NCI-H524 treated with DMSO at 0.1 percent for 48 hours (cell line): Measurements from ENCODE around the gene TBC1D13.
A peak's percentile ranks its signal among the peaks of the same experiment; 100 is the strongest.
"Not testable (repeated sequence)": the region's sequence is repeated elsewhere in the genome, so short reads cannot be mapped to it uniquely, and the experiment has no call there.

ENCODE experiments used
- DNase-seq: peaks from one replicate; lab custom pipeline; 2025; lab: John Stamatoyannopoulos, UW

The TBC1D13 gene

DNA sequence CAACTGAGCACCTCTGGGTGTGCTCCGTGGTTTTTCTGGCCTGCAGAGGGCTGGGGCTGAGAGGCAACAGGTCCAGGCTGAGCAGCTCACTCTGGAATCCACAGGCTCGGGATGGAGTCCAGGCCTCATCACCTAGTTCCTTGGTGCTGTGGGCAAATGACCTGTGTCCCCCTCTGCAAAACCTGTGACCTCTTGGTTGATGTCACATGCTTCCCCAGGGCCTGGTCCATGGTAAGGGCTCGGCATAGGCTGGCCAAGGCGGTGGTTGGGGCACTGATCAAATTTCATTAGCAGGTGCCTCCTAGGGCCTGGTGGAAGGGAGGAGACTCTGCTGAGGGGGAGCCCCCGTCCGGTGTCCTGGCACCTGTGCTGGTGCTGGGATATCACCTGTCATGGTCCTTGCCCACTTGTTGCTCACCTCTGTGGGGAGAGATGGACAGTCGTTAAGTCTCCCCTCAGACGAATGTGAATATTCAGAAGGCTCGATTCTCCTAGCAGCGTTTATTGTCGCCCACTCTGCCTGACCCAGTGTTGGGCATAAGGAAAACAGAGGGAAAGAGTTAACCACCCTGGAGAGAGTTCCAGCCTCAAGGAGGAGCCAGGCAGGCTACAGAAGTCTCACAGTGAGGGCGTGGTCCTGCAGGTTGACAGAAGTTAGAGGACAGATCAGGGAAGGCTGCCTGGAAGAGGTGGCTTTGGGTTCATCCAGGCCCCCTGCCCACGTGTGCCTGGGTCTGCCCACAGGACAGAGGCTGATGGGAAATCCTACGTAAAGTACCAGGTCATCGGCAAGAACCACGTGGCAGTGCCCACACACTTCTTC lies 34.7 kb downstream of the TBC1D13 start:
- DNase-seq = no peak

DNA sequence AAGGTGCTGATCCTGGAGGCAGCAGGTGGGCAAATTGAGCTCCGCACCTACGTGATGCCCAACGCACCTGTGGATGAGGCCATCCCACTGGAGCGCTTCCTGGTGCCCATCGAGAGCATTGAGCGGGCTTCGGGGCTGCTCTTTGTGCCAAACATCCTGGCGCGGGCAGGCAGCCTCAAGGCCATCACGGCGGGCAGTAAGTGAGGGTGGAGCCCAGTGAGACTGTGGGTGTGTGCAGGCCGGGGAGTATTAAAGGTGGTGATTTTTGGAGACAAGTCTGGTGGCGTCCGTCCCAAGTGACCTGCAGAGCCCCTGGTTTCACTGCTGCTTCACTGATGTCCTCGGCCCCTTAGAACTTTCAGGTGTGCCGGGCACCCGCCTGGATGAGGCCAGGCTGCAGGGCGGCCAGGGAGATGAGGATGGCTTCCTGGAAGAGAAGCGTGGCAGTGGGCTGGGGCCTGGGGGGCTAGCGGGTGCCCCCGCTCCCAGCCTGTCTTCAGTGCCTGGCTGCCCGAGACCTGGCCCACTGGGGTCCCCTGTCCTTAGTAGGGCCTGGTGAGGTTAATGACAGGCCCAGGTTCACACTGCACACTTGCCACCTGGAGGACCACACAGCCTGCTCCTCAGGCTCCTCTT lies 35.5 kb downstream of the TBC1D13 start:
- no peak for DNase-seq

- DNase-seq = no peak
These were observed 36.4 kb downstream of the TBC1D13 start for GRCh38 chr9:128823362-128823902.

DNA sequence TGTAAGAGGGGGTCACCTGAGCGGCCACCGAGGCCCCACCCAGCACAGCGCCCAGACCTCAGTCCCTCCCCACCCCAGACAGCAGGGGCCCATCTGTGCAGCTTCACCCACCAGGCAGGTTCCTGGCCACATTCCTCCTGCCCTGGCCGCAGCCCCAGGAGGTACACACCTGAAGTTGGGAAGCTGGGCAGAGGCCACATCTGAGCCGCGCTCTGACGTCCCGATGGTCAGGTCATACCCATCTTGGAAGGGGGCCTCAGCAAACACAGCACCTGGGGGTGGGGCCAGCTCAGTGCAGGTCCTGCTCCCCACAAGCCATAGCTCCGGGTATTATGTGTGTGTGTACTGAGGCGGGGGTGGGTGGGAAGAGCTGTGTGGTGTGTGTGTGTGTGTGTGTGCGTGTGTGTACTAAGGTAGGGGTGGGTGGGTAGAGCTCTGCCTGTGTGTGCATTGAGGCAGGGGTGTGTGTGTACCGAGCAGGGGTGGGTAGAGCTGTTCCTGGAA lies 36.9 kb downstream of the TBC1D13 start:
- DNase-seq = no peak

- no peak for DNase-seq
These were observed 37.9 kb downstream of the TBC1D13 start for GRCh38 chr9:128824911-128825310.

GRCh38 chr9:128825923-128826700 lies 39.1 kb downstream of the TBC1D13 start:
- no peak for DNase-seq

DNA sequence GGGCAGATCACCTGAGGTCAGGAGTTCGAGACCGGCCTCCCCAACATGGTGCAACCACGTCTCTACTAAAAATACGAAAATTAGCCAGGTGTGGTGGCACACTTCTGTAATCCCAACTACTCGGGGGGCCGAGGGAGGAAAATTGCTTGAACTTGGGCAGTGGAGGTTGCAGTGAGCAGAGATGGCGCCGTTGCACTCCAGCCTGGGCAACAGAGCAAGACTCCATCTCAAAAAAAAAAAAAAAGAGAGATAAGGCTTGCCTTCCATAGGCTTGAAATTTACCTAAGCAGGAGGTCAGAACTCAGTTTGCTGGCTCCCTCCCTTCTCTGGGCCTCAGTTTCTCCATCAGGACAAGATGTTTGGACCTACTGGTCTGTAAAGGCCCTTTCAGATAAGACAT lies 41.2 kb downstream of the TBC1D13 start:
- DNase-seq = no peak

GRCh38 chr9:128828719-128829452 lies 41.8 kb downstream of the TBC1D13 start:
- DNase-seq = no peak

DNA sequence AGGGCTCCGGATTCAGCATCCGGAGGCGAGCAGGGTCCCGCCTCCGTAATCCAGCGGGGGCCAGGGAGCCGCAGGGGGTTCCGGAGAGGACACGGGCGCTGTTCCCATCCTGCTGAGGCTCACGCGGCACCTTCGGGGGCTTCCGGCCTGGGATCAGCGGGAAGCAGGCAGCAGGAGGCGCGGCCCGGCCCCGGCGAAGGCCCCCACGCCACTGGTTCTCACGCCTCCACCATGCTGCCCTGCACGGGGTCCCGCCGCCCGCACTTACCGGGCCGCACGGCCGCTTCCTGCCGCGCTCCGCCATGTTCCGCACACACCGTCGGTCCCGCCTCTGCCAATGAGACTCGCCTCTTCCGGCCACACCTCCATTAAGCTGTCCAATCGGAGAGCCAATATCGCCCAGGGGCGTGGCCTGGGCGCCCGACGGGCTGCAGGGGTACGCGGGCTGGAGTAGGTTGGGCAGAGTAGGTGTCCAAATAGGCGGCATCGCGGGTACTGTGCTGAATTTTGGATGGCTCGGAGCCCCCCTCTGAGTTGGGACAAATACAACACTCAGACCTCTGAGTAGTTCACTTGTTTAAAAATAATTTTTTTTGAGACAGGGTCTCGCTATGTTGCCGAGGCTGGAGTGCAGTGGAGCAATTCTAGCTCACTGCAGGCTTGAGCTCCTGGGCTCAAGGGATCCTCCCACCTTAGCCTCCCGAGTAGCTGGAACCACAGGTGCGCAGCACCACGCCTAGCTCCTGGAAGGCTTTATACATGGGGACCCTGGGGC lies 42.6 kb downstream of the TBC1D13 start, which contains the start of gene SPOUT1:
Gene SPOUT1, minus strand, starts transcription at position 318 of the 775 bp plus-strand sequence. Its CDS starts 14 bp downstream, at position 304.
- peak; percentile 79 for DNase-seq

GRCh38 chr9:128833696-128834095 lies 46.6 kb downstream of the TBC1D13 start:
- DNase-seq = no peak

- no peak for DNase-seq
These were observed 48.5 kb downstream of the TBC1D13 start for GRCh38 chr9:128835246-128836210.

DNA sequence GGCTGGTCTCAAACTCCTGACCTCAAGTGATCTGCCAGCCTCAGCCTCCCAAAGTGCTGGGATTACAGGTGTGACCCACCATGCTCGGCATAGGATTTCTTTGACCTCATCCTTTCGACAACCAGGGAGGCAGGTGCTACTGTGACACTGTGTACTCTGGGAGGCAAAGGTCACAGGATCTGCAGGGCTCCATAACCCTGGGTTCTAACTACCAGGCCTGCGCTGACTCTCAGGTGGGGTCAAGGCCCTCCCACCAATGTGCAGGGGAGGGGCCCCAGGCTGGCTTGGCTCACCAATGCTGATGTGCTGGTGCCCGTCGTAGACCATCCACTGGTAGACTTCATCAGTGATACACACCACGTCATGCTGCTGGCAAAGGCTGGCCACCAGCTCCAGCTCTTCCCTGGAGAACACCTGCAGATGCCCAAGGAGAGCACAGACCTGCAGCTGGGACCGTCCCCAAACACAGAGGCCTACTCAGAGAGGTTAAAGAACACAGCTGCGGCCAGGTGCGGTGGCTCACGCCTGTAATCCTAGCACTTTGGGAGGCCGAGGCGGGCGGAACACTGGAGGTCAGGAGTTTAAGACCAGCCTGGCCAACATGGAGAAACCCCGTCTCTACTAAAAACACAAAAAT lies 49.6 kb downstream of the TBC1D13 start:
- DNase-seq = no peak

DNA sequence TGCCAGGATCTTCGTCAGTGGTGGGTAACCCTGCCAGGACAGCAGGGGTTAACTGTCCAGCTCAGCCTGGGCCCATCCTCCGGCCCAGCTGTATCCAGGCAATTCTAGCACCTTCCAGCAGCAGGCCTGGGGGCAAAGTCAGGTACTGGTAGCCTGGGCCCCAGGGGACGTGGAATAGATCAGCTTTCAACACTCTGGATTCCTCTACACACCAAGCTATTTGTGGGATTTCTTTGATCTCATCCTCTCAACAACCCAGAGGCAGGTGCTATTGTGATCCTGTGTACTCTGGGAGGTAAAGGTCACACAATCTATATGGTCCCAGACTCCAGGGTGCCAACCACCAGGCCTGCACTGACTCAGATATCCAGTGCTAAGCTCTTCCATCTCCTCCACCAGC lies 51.3 kb downstream of the TBC1D13 start:
- no peak for DNase-seq

- no peak for DNase-seq
These were observed 53.5 kb downstream of the TBC1D13 start for GRCh38 chr9:128840524-128840923.

DNA sequence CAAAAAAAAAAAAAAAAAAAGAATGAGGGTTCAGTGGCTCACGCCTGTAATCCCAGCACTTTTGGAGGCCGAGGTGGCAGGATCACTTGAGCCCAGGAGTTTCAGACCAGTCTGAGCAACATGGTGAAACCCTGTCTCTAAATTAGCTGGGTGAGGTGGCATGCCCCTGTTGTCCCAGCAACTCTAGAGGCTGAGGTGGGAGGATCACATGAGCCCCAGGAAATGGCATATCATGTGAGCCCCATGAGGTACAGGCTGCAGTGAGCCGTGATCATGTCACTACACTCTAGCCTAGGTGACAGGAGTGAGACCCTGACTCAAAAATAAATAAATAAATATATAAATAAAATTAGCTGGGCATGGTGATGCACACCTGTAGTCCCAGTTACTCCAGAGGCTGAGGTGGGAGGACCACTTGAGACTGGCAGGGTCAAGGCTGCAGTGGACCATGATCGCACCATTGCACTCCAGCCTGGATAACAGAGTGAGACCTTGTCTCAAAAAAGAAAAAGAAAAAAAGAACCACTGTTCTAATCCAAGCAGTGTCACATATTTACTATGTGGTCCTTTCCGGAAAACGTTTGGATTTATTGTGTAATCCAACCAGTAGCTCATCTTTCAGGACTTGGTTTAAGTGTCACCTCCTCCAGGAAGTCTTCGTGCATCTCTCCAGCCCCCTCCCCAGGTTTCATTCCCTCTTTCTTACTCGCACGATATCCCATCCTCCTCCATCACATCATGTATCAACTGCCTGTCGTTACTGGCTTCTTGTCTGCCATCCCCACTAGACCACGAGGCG lies 54.8 kb downstream of the TBC1D13 start:
- no peak for DNase-seq

GRCh38 chr9:128843171-128843570 lies 56.1 kb downstream of the TBC1D13 start:
- not testable (repeated sequence) for DNase-seq

- DNase-seq = no peak
These were observed 58.3 kb downstream of the TBC1D13 start for GRCh38 chr9:128845186-128845931.
